Measurements from ENCODE around the gene DYNC1I1. TPM values are rescaled to one million over a fixed set of nuclear protein-coding genes. Genes with fewer than 3 reads are reported as not detected.

DYNC1I1 gene
- total RNA-seq, 4 donors from 2014 or later, result 1.9 to 17.9 (median 8.7) TPM

DNA sequence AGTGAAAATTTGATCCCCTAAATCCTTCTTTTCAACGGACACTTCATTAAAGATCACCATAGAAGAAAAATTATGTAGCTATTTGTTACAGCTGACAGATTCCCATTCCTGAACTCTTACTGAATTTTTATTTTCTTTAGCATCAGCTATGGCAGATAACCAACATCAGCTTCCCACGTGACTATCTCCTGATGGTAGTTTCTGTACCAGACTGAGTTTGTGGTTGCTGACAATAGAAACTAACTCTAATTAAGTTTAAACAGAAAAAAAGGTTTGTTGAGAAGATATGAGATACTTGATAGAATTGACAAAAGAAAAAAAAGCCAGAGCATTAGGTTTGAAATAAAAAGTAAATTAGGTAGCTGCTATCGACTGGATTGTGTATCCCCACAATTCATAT, 101.8 kb downstream of the DYNC1I1 start:
- no peak overlapping the region for H3K27ac ChIP-seq
- no peak for DNase-seq
- H3K4me3 ChIP-seq, result no peak overlapping the region
- no peaks in the 10 kb centered on the region for H3K9me3 ChIP-seq
- no peaks in the 10 kb centered on the region for H3K36me3 ChIP-seq
- no peaks in the 10 kb centered on the region for H3K27me3 ChIP-seq
- intact Hi-C loops (cut with DNase I; ENCODE audit: low total_unique reads), result no loop called here
- H3K4me1 ChIP-seq, result no peaks in the 10 kb centered on the region
- no peak for TF ChIP-seq POLR2A (IDR thresholded peaks at IDR 0.05)
- TF ChIP-seq, protein P1, sequence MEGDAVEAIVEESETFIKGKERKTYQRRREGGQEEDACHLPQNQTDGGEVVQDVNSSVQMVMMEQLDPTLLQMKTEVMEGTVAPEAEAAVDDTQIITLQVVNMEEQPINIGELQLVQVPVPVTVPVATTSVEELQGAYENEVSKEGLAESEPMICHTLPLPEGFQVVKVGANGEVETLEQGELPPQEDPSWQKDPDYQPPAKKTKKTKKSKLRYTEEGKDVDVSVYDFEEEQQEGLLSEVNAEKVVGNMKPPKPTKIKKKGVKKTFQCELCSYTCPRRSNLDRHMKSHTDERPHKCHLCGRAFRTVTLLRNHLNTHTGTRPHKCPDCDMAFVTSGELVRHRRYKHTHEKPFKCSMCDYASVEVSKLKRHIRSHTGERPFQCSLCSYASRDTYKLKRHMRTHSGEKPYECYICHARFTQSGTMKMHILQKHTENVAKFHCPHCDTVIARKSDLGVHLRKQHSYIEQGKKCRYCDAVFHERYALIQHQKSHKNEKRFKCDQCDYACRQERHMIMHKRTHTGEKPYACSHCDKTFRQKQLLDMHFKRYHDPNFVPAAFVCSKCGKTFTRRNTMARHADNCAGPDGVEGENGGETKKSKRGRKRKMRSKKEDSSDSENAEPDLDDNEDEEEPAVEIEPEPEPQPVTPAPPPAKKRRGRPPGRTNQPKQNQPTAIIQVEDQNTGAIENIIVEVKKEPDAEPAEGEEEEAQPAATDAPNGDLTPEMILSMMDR (IDR thresholded peaks at IDR 0.05), result no peak

DNA sequence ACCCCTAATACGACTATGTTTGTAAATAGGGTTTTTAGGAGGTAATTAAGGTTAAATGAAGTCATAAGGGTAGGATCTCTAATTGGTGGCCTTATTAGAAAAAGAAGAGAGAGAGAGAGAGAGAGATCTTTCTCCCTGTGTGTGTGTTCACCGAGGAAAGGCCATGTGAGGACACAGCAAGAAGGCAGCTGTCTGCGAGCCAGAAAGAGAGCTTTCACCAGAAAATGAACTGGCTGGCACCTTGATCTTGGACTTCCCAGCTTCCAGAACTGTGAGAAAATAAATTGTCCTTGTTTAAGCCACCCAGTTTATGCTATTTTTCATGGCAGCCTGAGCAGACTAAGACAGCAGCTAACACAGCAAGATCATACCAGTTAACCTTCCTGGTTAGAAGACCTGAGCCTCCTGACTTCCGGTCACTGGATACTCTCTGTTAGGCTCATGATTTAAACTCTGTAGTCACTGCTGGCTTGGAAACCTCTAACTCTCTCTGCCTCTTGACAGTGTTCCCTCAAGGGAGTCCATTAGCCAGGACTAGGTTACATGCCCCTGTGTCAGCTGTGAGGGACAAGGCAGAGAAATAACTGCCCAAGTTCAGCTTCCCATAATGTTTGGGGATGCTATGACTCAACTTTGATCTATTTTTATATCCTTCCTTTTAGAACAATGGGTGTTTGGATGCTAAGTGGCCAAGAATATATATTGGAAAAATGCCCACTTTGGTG, 102.3 kb downstream of the DYNC1I1 start:
- H3K27ac ChIP-seq, result no peak overlapping the region
- intact Hi-C loops (cut with DNase I; ENCODE audit: low total_unique reads), result no loop called here
- no peak overlapping the region for H3K4me3 ChIP-seq
- H3K36me3 ChIP-seq, result no peaks in the 10 kb centered on the region
- no peaks in the 10 kb centered on the region for H3K27me3 ChIP-seq
- H3K9me3 ChIP-seq, result no peaks in the 10 kb centered on the region
- TF ChIP-seq, protein P1 (IDR thresholded peaks at IDR 0.05), result no peak
- TF ChIP-seq POLR2A (IDR thresholded peaks at IDR 0.05), result no peak
- no peak for DNase-seq
- no peaks in the 10 kb centered on the region for H3K4me1 ChIP-seq

DNA sequence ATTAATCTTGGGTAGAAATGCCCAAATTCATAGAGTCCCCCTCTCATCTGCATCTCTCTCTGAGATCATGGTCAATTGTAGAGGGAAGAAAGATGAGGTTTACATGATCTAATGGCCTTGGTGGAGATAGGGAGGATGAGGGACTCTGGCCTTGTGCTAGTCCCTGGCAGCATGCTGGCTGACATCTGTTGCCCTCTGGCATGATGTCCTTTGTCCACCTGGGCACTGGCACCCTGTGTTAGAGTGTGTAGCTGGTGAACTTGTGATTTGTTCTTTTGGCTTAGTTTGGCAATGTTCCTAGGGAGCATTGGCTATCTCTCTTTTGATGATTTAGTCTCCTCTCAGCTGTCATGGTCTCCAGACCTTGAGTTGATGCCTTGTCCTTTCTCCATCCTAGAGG, 103.2 kb downstream of the DYNC1I1 start:
- H3K36me3 ChIP-seq, result no peaks in the 10 kb centered on the region
- intact Hi-C loops (cut with DNase I; ENCODE audit: low total_unique reads), result no loop called here
- no peaks in the 10 kb centered on the region for H3K27me3 ChIP-seq
- no peak overlapping the region for H3K4me3 ChIP-seq
- H3K27ac ChIP-seq, result no peak overlapping the region
- H3K4me1 ChIP-seq, result no peaks in the 10 kb centered on the region
- TF ChIP-seq, protein P1 (IDR thresholded peaks at IDR 0.05), result no peak
- TF ChIP-seq POLR2A (IDR thresholded peaks at IDR 0.05), result no peak
- no peak for DNase-seq
- H3K9me3 ChIP-seq, result no peaks in the 10 kb centered on the region

DNA sequence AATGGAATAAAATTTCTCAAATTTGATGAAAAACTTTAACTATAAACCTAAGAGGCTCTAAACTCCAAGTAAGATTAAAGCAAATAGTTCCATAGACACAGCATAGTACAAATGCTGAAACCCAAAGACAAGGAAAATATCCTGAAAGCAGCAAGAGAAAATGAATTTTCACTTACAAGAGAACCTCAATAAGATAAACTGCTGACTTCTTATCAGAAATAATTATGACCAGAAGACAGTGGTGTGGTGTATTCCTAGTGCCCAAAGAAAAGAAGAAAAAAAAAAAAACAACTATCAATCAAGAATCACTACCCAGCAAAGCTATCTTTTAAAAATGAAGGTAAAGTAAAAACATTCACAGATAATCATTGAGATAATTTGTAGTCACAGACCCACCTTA, 106.3 kb downstream of the DYNC1I1 start:
- TF ChIP-seq, protein P1 (IDR thresholded peaks at IDR 0.05), result no peak
- TF ChIP-seq POLR2A (IDR thresholded peaks at IDR 0.05), result no peak
- Histone ChIP-seq H3K4me3 (no peak overlapping the region), H3K27ac (no peak overlapping the region), H3K36me3 (no peaks in the 10 kb centered on the region), H3K9me3 (no peaks in the 10 kb centered on the region), H3K4me1 (no peaks in the 10 kb centered on the region), H3K27me3 (no peaks in the 10 kb centered on the region)
- no peak for DNase-seq
- intact Hi-C loops (cut with DNase I; ENCODE audit: low total_unique reads), result no loop called here

DNA sequence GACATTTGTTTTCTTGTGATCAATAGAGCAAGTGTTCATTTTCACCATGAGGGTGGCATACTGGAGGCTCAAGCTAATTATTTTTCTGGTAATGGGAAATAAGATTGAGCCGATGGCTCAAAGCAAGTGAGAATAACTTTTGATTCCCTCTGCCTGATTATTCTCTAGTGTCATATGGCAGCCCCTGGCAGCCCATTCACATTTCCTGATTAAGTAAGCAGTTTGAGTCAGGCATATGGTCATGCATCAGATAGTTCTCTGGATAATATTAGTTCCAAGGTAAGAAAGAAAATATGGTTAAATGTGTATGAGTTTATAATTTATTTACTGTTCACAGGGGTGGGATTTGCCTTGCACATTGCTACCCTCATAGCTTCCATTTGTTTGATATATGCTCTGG, 109.2 kb downstream of the DYNC1I1 start:
- intact Hi-C loops (cut with DNase I; ENCODE audit: low total_unique reads), result no loop called here
- Histone ChIP-seq H3K36me3 (no peaks in the 10 kb centered on the region), H3K27ac (no peak overlapping the region), H3K9me3 (no peaks in the 10 kb centered on the region), H3K4me3 (no peak overlapping the region), H3K4me1 (no peaks in the 10 kb centered on the region), H3K27me3 (no peaks in the 10 kb centered on the region)
- TF ChIP-seq, protein P1 (IDR thresholded peaks at IDR 0.05), result no peak
- no peak for TF ChIP-seq POLR2A (IDR thresholded peaks at IDR 0.05)
- no peak for DNase-seq
